Left ventricle myocardium inferior (tissue), 1 donor: ENCODE results near the gene MS4A10. TPM values are rescaled to one million over a fixed set of nuclear protein-coding genes. Genes with fewer than 3 reads are reported as not detected.

Experiments
- DNase-seq: peaks from one replicate; pipeline ENCODE4 v3.0.0-alpha.2; 2020
- H3K27ac ChIP-seq: fragments of 200-600 bp; replicated peaks from 2 replicates; pipeline ENCODE4 v1.8.0; 2021
- H3K27me3 ChIP-seq: fragments of 200-600 bp; 2 replicates; pipeline ENCODE4 v1.8.0; 2021; ENCODE audit warnings: low read depth
- H3K36me3 ChIP-seq: fragments of 200-600 bp; 2 replicates; pipeline ENCODE4 v1.8.0; 2021
- H3K4me1 ChIP-seq: fragments of 200-600 bp; 2 replicates; pipeline ENCODE4 v1.8.0; 2021
- H3K4me3 ChIP-seq: fragments of 200-600 bp; 2 replicates; pipeline ENCODE4 v1.8.0; 2021; ENCODE audit warnings: mild to moderate bottlenecking, moderate library complexity
- H3K9me3 ChIP-seq: fragments of 200-600 bp; replicated peaks from 2 replicates; pipeline ENCODE4 v1.8.0; 2021
- CTCF ChIP-seq: fragments of 200-600 bp; IDR thresholded peaks from 2 replicates; pipeline ENCODE4 v1.8.0; 2021; ENCODE audit warnings: antibody characterized with exemption, mild to moderate bottlenecking, borderline replicate concordance
- intact Hi-C: fragments of 100-400 bp; cut with micrococcal nuclease; formaldehyde crosslinking; loops from one replicate; pipeline ENCODE4 v1.11.0; 2022
- total RNA-seq: library from RNA; stranded (reverse); fragmentation: NEBNext Ultra II Directional; extraction: Animal tissue kit (Norgen Biotek cat#: 25700); gene quantifications from one replicate; pipeline ENCODE4 v1.2.1, GENCODE V29; 2021
- donor health status: DM: no; HTN: yes; CAD: no; lungs with severe emphysema.

MS4A10 gene
- total RNA-seq, 1 donor from 2014 or later: not detected

GRCh38 chr11:60747359-60747873 is 37.7 kb upstream of the MS4A10 start:
- Histone ChIP-seq H3K27me3 (peaks cover 48% of the 10 kb centered on the region), H3K9me3 (peaks cover 12% of the 10 kb centered on the region), H3K4me3 (no peak overlapping the region), H3K36me3 (no peaks in the 10 kb centered on the region), H3K27ac (no peak overlapping the region), H3K4me1 (no peaks in the 10 kb centered on the region)
- no peak for DNase-seq
- TF ChIP-seq CTCF: no peak
- intact Hi-C loops: no loop called here

GRCh38 chr11:60748225-60748624 is 36.9 kb upstream of the MS4A10 start:
- no peak overlapping the region for H3K4me3 ChIP-seq
- H3K4me1 ChIP-seq: no peaks in the 10 kb centered on the region
- intact Hi-C loops: no loop called here
- peaks cover 7% of the 10 kb centered on the region for H3K9me3 ChIP-seq
- DNase-seq: no peak
- H3K36me3 ChIP-seq: no peaks in the 10 kb centered on the region
- TF ChIP-seq CTCF: no peak
- H3K27me3 ChIP-seq: peaks cover 57% of the 10 kb centered on the region
- H3K27ac ChIP-seq: no peak overlapping the region

GRCh38 chr11:60748821-60749220 is 36.3 kb upstream of the MS4A10 start:
- H3K9me3 ChIP-seq: peaks cover 7% of the 10 kb centered on the region
- DNase-seq: no peak
- H3K4me3 ChIP-seq: no peak overlapping the region
- intact Hi-C loops: no loop called here
- H3K27me3 ChIP-seq: peaks cover 62% of the 10 kb centered on the region
- H3K36me3 ChIP-seq: no peaks in the 10 kb centered on the region
- H3K4me1 ChIP-seq: no peaks in the 10 kb centered on the region
- no peak for TF ChIP-seq CTCF
- H3K27ac ChIP-seq: no peak overlapping the region

GRCh38 chr11:60750911-60751310 is 34.2 kb upstream of the MS4A10 start:
- Histone ChIP-seq H3K27ac (no peak overlapping the region), H3K36me3 (no peaks in the 10 kb centered on the region), H3K4me1 (no peaks in the 10 kb centered on the region), H3K27me3 (peaks cover 74% of the 10 kb centered on the region), H3K4me3 (no peak overlapping the region), H3K9me3 (no peaks in the 10 kb centered on the region)
- DNase-seq: no peak
- intact Hi-C loops: no loop called here
- TF ChIP-seq CTCF: no peak

GRCh38 chr11:60753309-60753708 is 31.8 kb upstream of the MS4A10 start:
- DNase-seq: no peak
- TF ChIP-seq CTCF: no peak
- no peaks in the 10 kb centered on the region for H3K36me3 ChIP-seq
- intact Hi-C loops: no loop called here
- H3K27me3 ChIP-seq: peaks cover 97% of the 10 kb centered on the region
- no peaks in the 10 kb centered on the region for H3K4me1 ChIP-seq
- no peak overlapping the region for H3K4me3 ChIP-seq
- H3K27ac ChIP-seq: no peak overlapping the region
- no peaks in the 10 kb centered on the region for H3K9me3 ChIP-seq
